Gastrocnemius medialis (tissue), 4 donors: ENCODE data around the gene HDAC5. TPM values are rescaled to one million over a fixed set of nuclear protein-coding genes. Genes with fewer than 3 reads are reported as not detected.
"Not testable (repeated sequence)": the region's sequence is repeated elsewhere in the genome, so short reads cannot be mapped to it uniquely, and the experiment has no call there.

Experiments
- ATAC-seq, 2 donors: fragments of 150-250 bp; one replicate each; pipeline ENCODE4 v1.9.1; 2016
- DNase-seq, 2 donors: peaks; one replicate each; pipeline ENCODE4 v3.0.0-alpha.2; 2019
- H3K27ac ChIP-seq, 4 donors: fragments of 200-600 bp; sonication (generic); 1 replicate in 1 of 4; 2 replicates in 3 of 4; pipeline ENCODE4 v1.5.1; 2016 to 2018; ENCODE audit warnings: mild to moderate bottlenecking in 2 of 4, moderate library complexity in 1 of 4
- H3K27me3 ChIP-seq, 3 donors: fragments of 200-600 bp; sonication (generic) in 2 of 3; 1 replicate in 1 of 3; 2 replicates in 2 of 3; pipeline versions ENCODE4 v1.5.1 to v1.6.0; 2016 to 2019; ENCODE audit warnings: mild to moderate bottlenecking in 1 of 3, moderate library complexity in 1 of 3
- H3K36me3 ChIP-seq, 2 donors: fragments of 200-600 bp; sonication (generic) in 1 of 2; one replicate each; pipeline ENCODE4 v1.5.1; 2017 to 2018
- H3K4me1 ChIP-seq, 2 donors: fragments of 200-600 bp; sonication (generic) in 1 of 2; one replicate each; pipeline ENCODE4 v1.5.1; 2016 to 2017; ENCODE audit warnings: mild to moderate bottlenecking in 2 of 2
- H3K4me3 ChIP-seq, 4 donors: fragments of 200-600 bp; sonication (generic) in 3 of 4; 1 replicate in 1 of 4; 2 replicates in 3 of 4; pipeline ENCODE4 v1.5.1; 2016 to 2019; ENCODE audit warnings: mild to moderate bottlenecking in 2 of 4
- H3K9me3 ChIP-seq, 3 donors: fragments of 200-600 bp; sonication (generic) in 2 of 3; 1 replicate in 1 of 3; 2 replicates in 2 of 3; pipeline ENCODE4 v1.5.1; 2016 to 2019
- CTCF ChIP-seq, 5 experiments: fragments of 450-650 bp in 3 of 5; fragments of 200-600 bp in 2 of 5; sonication (generic) in 2 of 5; IDR thresholded peaks in 4 of 5; conservative IDR thresholded peaks in 1 of 5; 1 replicate in 4 of 5; 2 replicates in 1 of 5; pipeline ENCODE4 v1.5.1; 2016 to 2019; ENCODE audit warnings: antibody characterized with exemption in 5 of 5, mild to moderate bottlenecking in 3 of 5, moderate library complexity in 3 of 5
- POLR2A ChIP-seq, 2 donors: fragments of 450-650 bp; IDR thresholded peaks; one replicate each; pipeline ENCODE4 v1.6.1; 2017; ENCODE audit warnings: antibody characterized with exemption in 2 of 2, mild to moderate bottlenecking in 2 of 2, moderate library complexity in 2 of 2
- in situ Hi-C, 4 donors: fragments of 200-750 bp; cut with MboI; loops; one replicate each; pipeline versions ENCODE4 v1.15.0 to v1.8.0; 2017; ENCODE audit warnings: low sequenced_read_pairs in 4 of 4
- intact Hi-C: fragments of 100-400 bp; cut with DNase I; formaldehyde crosslinking; loops from one replicate; pipeline ENCODE4 v1.15.1; 2023; ENCODE audit warnings: low total_unique reads
- total RNA-seq, 4 donors: library from RNA; depleted of rRNA; stranded (reverse); fragments of >200 nt; gene quantifications; one replicate each; pipeline versions ENCODE4 v1.1.0 to v1.2.3, GENCODE V29; 2016

HDAC5 gene
- total RNA-seq, 4 donors from 2014 or later, result 36.5 to 301 (median 88.0) TPM

GRCh38 chr17:44124118-44124438 is 637 bp upstream of the HDAC5 start:
- Histone ChIP-seq H3K4me1 (peaks cover 37 to 43% of the 10 kb centered on the region in 2 donors), H3K4me3 (peak overlapping the region; percentile 81 to 97 (median 85)), H3K27me3 (no peaks in the 10 kb centered on the region), H3K36me3 (no peaks in the 10 kb centered on the region), H3K27ac (peak overlapping the region; percentile 93 to 99 (median 96)), H3K9me3 (no peaks in the 10 kb centered on the region)
- peak in 1 of 2 donors; percentile 47 for ATAC-seq
- TF ChIP-seq CTCF (IDR thresholded peaks at IDR 0.05 in 4 of 5, conservative IDR thresholded peaks at IDR 0.05 in 1 of 5) (no peak), POLR2A (IDR thresholded peaks at IDR 0.05) (no peak)
- DNase-seq, result no peak
- intact Hi-C loops, result loop anchor here (5.0 kb wide), 1 partner anchor 203 kb away; no protein-coding TSS in a partner anchor
- in situ Hi-C loops, result loop anchor here in 2 of 4 donors (5.0 to 10.0 kb wide), 2 partner anchors 57 to 59 kb away; partner anchors contain the start of gene LSM12 (in 2 of the 2)

- in situ Hi-C loops, result loop anchor here in 2 of 4 donors (5.0 to 10.0 kb wide), 2 partner anchors 56 to 58 kb away; partner anchors contain the start of gene LSM12 (in 2 of the 2)
- Histone ChIP-seq H3K36me3 (no peaks in the 10 kb centered on the region), H3K4me1 (peaks cover 48 to 54% of the 10 kb centered on the region in 2 donors), H3K27ac (peak overlapping the region; percentile 93 to 99 (median 96)), H3K4me3 (peak overlapping the region; percentile 81 to 97 (median 89)), H3K9me3 (no peaks in the 10 kb centered on the region), H3K27me3 (no peaks in the 10 kb centered on the region)
- DNase-seq (no peak), ATAC-seq (peak; percentile 5 to 10)
- TF ChIP-seq CTCF (IDR thresholded peaks at IDR 0.05 in 4 of 5, conservative IDR thresholded peaks at IDR 0.05 in 1 of 5), result no peak
- TF ChIP-seq POLR2A (IDR thresholded peaks at IDR 0.05), result no peak
- intact Hi-C loops, result loop anchor here (1.0 to 5.0 kb wide), 2 partner anchors 53 to 204 kb away; partner anchors contain the start of gene G6PC3
These were observed 555 bp downstream of the HDAC5 start for GRCh38 chr17:44122816-44123355.

GRCh38 chr17:44121997-44122815 is 1.2 kb downstream of the HDAC5 start:
- DNase-seq (no peak), ATAC-seq (no peak)
- peaks cover 55 to 56% of the 10 kb centered on the region in 2 donors for H3K4me1 ChIP-seq
- H3K27ac ChIP-seq, result peak overlapping the region; percentile 93 to 99 (median 96)
- intact Hi-C loops (loop anchor here (5.0 kb wide), 1 partner anchor 205 kb away; no protein-coding TSS in a partner anchor), in situ Hi-C loops (loop anchor here in 2 of 4 donors (5.0 to 10.0 kb wide), 2 partner anchors 55 to 57 kb away; partner anchors contain the start of gene LSM12 (in 2 of the 2))
- H3K36me3 ChIP-seq, result peaks cover 0 to 3% of the 10 kb centered on the region in 2 donors
- TF ChIP-seq CTCF (IDR thresholded peaks at IDR 0.05 in 4 of 5, conservative IDR thresholded peaks at IDR 0.05 in 1 of 5) (no peak), POLR2A (IDR thresholded peaks at IDR 0.05) (no peak)
- peak overlapping the region; percentile 81 to 97 (median 89) for H3K4me3 ChIP-seq
- no peaks in the 10 kb centered on the region for H3K27me3 ChIP-seq
- no peaks in the 10 kb centered on the region for H3K9me3 ChIP-seq

DNA sequence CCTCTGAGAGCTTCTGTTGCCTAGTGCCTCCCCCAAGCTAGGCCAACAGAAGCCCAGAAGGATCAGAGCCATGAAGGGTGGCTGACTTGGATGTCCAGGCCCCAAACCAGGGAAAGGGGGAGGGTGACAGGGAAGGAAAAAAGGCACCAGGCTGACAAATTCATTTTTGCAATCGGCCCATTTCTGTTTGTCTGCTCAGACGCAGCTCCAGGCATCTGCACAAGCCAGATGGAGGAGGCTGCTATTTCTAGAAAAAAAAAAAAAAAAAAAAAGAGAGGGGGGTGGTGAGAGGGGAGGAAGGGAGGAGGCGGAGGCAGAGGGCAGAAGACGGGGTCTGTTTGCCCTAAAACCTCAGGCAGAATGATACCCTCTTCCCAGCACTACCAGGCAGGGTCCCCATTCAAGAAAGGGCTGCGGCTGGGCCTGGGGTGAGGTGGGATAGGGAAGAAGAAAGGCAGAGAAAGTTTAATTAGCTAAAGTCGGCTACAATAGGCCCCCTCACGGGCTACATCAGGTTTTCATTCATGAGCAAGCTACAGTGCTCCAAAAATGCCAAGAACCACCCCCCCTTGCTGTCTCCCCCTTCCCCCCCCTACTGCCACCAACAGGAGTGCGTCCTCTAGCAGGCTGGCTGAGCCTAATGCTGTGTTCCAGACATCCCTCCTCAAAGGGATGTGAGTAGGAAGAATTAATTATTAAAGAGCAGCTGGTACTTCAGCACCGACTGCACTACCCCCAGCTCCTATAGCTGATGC is 2.4 kb downstream of the HDAC5 start:
- TF ChIP-seq POLR2A (IDR thresholded peaks at IDR 0.05) (no peak), CTCF (IDR thresholded peaks at IDR 0.05 in 4 of 5, conservative IDR thresholded peaks at IDR 0.05 in 1 of 5) (no peak)
- no peak for DNase-seq
- Histone ChIP-seq H3K27ac (peak overlapping the region; percentile 93 to 99 (median 96)), H3K27me3 (no peaks in the 10 kb centered on the region), H3K9me3 (no peaks in the 10 kb centered on the region), H3K4me3 (peak overlapping the region in 2 of 4 donors; percentile 81 to 96), H3K4me1 (peaks cover 61 to 67% of the 10 kb centered on the region in 2 donors), H3K36me3 (peaks cover 0 to 13% of the 10 kb centered on the region in 2 donors)
- intact Hi-C loops, result loop anchor here (5.0 kb wide), 1 partner anchor 206 kb away; no protein-coding TSS in a partner anchor
- ATAC-seq, result no peak
- in situ Hi-C loops, result loop anchor here in 2 of 4 donors (5.0 to 10.0 kb wide), 2 partner anchors 54 to 56 kb away; partner anchors contain the start of gene LSM12 (in 2 of the 2)

GRCh38 chr17:44120281-44120680 is 3.2 kb downstream of the HDAC5 start:
- Histone ChIP-seq H3K36me3 (peaks cover 0 to 13% of the 10 kb centered on the region in 2 donors), H3K27ac (peak overlapping the region; percentile 93 to 99 (median 96)), H3K4me1 (peaks cover 69 to 75% of the 10 kb centered on the region in 2 donors), H3K4me3 (peak overlapping the region in 1 of 4 donors; percentile 81)
- intact Hi-C loops, result loop anchor here (5.0 kb wide), 1 partner anchor 207 kb away; no protein-coding TSS in a partner anchor
- DNase-seq, H3K27me3 ChIP-seq, ATAC-seq, H3K9me3 ChIP-seq: not testable (repeated sequence)
- in situ Hi-C loops, result loop anchor here in 2 of 4 donors (5.0 to 10.0 kb wide), 2 partner anchors 53 to 55 kb away; partner anchors contain the start of gene LSM12 (in 2 of the 2)
